HepG2 (cell line): ENCODE data around the gene SH2D3C. TPM values are rescaled to one million over a fixed set of nuclear protein-coding genes. Genes with fewer than 3 reads are reported as not detected.
A peak's percentile ranks its signal among the peaks of the same experiment; 100 is the strongest.

Source experiments
- ATF5 ChIP-seq: sonication (generic); formaldehyde crosslinking; IDR thresholded peaks from 2 replicates; pipeline ENCODE4 v1.4.0; 2020; ENCODE audit warnings: mild to moderate bottlenecking, low read depth, missing genetic modification reagents
- ATF7 ChIP-seq, 2 experiments: fragments of 450-650 bp in 1 of 2; sonication (generic) in 1 of 2; formaldehyde crosslinking in 1 of 2; IDR thresholded peaks; 2 replicates each; pipeline versions ENCODE4 v1.4.0 to v1.6.1; 2016 to 2020; ENCODE audit warnings: antibody characterized with exemption in 1 of 2, mild to moderate bottlenecking in 1 of 2, missing genetic modification reagents in 1 of 2
- E2F1 ChIP-seq: sonication (generic); formaldehyde crosslinking; IDR thresholded peaks from 2 replicates; pipeline ENCODE4 v1.5.0; 2020; ENCODE audit warnings: missing genetic modification reagents
- FOXP1 ChIP-seq, 2 experiments: fragments of 450-650 bp in 1 of 2; IDR thresholded peaks; 2 replicates each; pipeline ENCODE4 v1.6.1; 2017 to 2018; ENCODE audit warnings: antibody characterized with exemption in 1 of 2
- GATA4 ChIP-seq: sonication (generic); IDR thresholded peaks from 2 replicates; pipeline ENCODE4 v1.6.1; 2016; ENCODE audit warnings: antibody characterized with exemption, low read depth, borderline replicate concordance
- GATAD2A ChIP-seq: IDR thresholded peaks from 2 replicates; pipeline ENCODE4 v1.6.1; 2016
- HMGA1 ChIP-seq: sonication (generic); formaldehyde crosslinking; conservative IDR thresholded peaks from 2 replicates; pipeline ENCODE4 v1.4.0; 2020; ENCODE audit warnings: missing genetic modification reagents
- KAT2B ChIP-seq: fragments of 150-350 bp; IDR thresholded peaks from 2 replicates; pipeline ENCODE4 v1.6.1; 2014; ENCODE audit warnings: low read depth, low read length, borderline replicate concordance
- KDM3A ChIP-seq: IDR thresholded peaks from 2 replicates; pipeline ENCODE4 v1.6.1; 2018; ENCODE audit warnings: low read depth, missing compliant biosample characterization
- NFE2 ChIP-seq: sonication (generic); formaldehyde crosslinking; IDR thresholded peaks from 2 replicates; pipeline ENCODE4 v1.4.0; 2020; ENCODE audit warnings: missing genetic modification reagents
- SRSF4 ChIP-seq: fragments of 200-400 bp; formaldehyde crosslinking; IDR thresholded peaks from one replicate; pipeline ENCODE4 v1.6.1; 2018; ENCODE audit warnings: mild to moderate bottlenecking, low read depth, low read length, moderate library complexity; ENCODE audit not compliant: poor library complexity, severe bottlenecking
- TRIM22 ChIP-seq: fragments of 450-650 bp; IDR thresholded peaks from 2 replicates; pipeline ENCODE4 v1.6.1; 2017
- ZNF234 ChIP-seq: sonication (generic); formaldehyde crosslinking; conservative IDR thresholded peaks from 2 replicates; pipeline ENCODE4 v1.5.1; 2020; ENCODE audit warnings: mild to moderate bottlenecking, missing genetic modification reagents
- ZNF350 ChIP-seq: sonication (generic); formaldehyde crosslinking; IDR thresholded peaks from 2 replicates; pipeline ENCODE4 v1.4.0; 2020; ENCODE audit warnings: mild to moderate bottlenecking, low read depth, missing genetic modification reagents, borderline replicate concordance
- polyA plus RNA-seq, 8 experiments: library from polyadenylated mRNA; depleted of rRNA in 3 of 8; stranded (reverse) in 7 of 8; unstranded in 1 of 8; fragments of >200 nt; fragmentation: Illumina TruSeq in 4 of 8; extraction: Trizol in 4 of 8; gene quantifications; 2 replicates each; pipeline versions ENCODE4 v1.2.1 to v1.2.3, GENCODE V29; 2011 to 2016; ENCODE audit warnings: low read depth in 4 of 8, missing spikeins in 1 of 8, mixed read lengths in 1 of 8; ENCODE audit not compliant: insufficient read depth in 1 of 8
- total RNA-seq, 5 experiments: library from RNA; depleted of rRNA; stranded (reverse); fragments of >200 nt; fragmentation: Illumina TruSeq; extraction: Trizol; gene quantifications; 2 replicates each; pipeline ENCODE4 v1.2.3, GENCODE V29; 2016; ENCODE audit warnings: low read depth in 1 of 5
- TF ChIP-seq, protein P1 (sequence below): sonication (generic); formaldehyde crosslinking; IDR thresholded peaks from 2 replicates; pipeline ENCODE4 v1.4.0; 2020; ENCODE audit warnings: mild to moderate bottlenecking, low read depth, missing genetic modification reagents
- TF ChIP-seq, protein P2 (sequence below), 2 experiments: sonication (generic) in 1 of 2; formaldehyde crosslinking in 1 of 2; IDR thresholded peaks; 2 replicates each; pipeline versions ENCODE4 v1.5.1 to v1.6.1; 2011 to 2020; ENCODE audit warnings: borderline replicate concordance in 1 of 2, low read depth in 1 of 2, low read length in 1 of 2, mild to moderate bottlenecking in 1 of 2, missing genetic modification reagents in 1 of 2, moderate library complexity in 1 of 2
- TF ChIP-seq, protein P3 (sequence below): sonication (generic); formaldehyde crosslinking; IDR thresholded peaks from 2 replicates; pipeline ENCODE4 v1.8.1; 2023; ENCODE audit warnings: mild to moderate bottlenecking, missing genetic modification reagents
- TF ChIP-seq, protein P4 (sequence below): IDR thresholded peaks from 2 replicates; pipeline ENCODE4 v1.6.1; 2012; ENCODE audit warnings: low read depth, low read length, improper control_type of control experiment

SH2D3C gene
- total and polyA plus RNA-seq, 2 of the 13 experiments (the other 11 are each of a cell fraction or from before 2014, with no cell fraction given) = not detected

GRCh38 chr9:127825319-127826051 lies 47.0 kb upstream of the SH2D3C start (continued):
- TF ChIP-seq KAT2B (no peak), ATF7 (IDR thresholded peaks at IDR 0.05) (no peak), ATF7 (CRISPR knock-in tag; IDR thresholded peaks at IDR 0.05) (no peak), FOXP1 (IDR thresholded peaks at IDR 0.05) (no peak), FOXP1 (CRISPR knock-in tag; IDR thresholded peaks at IDR 0.05) (no peak), NFE2 (CRISPR knock-in tag) (no peak), E2F1 (CRISPR knock-in tag) (no peak), TRIM22 (no peak), SRSF4 (no peak), HMGA1 (CRISPR knock-in tag) (no peak), ATF5 (CRISPR knock-in tag) (no peak), GATA4 (no peak), GATAD2A (CRISPR knock-in tag) (peak; percentile 55; the same call in 1 of the 2 replicates), ZNF234 (CRISPR knock-in tag) (no peak), ZNF350 (CRISPR knock-in tag) (0 out of 2 replicates have a peak, but pooled peaks have one; percentile 30), KDM3A (no peak)
- TF ChIP-seq, protein P1, sequence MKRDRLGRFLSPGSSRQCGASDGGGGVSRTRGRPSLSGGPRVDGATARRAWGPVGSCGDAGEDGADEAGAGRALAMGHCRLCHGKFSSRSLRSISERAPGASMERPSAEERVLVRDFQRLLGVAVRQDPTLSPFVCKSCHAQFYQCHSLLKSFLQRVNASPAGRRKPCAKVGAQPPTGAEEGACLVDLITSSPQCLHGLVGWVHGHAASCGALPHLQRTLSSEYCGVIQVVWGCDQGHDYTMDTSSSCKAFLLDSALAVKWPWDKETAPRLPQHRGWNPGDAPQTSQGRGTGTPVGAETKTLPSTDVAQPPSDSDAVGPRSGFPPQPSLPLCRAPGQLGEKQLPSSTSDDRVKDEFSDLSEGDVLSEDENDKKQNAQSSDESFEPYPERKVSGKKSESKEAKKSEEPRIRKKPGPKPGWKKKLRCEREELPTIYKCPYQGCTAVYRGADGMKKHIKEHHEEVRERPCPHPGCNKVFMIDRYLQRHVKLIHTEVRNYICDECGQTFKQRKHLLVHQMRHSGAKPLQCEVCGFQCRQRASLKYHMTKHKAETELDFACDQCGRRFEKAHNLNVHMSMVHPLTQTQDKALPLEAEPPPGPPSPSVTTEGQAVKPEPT = peak; percentile 25; the same call in 1 of the 2 replicates
- TF ChIP-seq, protein P2, sequence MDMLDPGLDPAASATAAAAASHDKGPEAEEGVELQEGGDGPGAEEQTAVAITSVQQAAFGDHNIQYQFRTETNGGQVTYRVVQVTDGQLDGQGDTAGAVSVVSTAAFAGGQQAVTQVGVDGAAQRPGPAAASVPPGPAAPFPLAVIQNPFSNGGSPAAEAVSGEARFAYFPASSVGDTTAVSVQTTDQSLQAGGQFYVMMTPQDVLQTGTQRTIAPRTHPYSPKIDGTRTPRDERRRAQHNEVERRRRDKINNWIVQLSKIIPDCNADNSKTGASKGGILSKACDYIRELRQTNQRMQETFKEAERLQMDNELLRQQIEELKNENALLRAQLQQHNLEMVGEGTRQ (IDR thresholded peaks at IDR 0.05; ENCODE audit: low read depth, low read length) = no peak
- TF ChIP-seq, protein P2 (CRISPR knock-in tag; IDR thresholded peaks at IDR 0.05; ENCODE audit: borderline replicate concordance) = no peak
- TF ChIP-seq, protein P3, sequence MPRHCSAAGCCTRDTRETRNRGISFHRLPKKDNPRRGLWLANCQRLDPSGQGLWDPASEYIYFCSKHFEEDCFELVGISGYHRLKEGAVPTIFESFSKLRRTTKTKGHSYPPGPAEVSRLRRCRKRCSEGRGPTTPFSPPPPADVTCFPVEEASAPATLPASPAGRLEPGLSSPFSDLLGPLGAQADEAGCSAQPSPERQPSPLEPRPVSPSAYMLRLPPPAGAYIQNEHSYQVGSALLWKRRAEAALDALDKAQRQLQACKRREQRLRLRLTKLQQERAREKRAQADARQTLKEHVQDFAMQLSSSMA (CRISPR knock-in tag) = peak; percentile 54; the same call in 1 of the 2 replicates
- TF ChIP-seq, protein P4, sequence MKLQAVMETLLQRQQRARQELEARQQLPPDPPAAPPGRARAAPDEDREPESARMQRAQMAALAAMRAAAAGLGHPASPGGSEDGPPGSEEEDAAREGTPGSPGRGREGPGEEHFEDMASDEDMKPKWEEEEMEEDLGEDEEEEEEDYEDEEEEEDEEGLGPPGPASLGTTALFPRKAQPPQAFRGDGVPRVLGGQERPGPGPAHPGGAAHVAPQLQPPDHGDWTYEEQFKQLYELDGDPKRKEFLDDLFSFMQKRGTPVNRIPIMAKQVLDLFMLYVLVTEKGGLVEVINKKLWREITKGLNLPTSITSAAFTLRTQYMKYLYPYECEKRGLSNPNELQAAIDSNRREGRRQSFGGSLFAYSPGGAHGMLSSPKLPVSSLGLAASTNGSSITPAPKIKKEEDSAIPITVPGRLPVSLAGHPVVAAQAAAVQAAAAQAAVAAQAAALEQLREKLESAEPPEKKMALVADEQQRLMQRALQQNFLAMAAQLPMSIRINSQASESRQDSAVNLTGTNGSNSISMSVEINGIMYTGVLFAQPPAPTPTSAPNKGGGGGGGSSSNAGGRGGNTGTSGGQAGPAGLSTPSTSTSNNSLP = no peak
